HCT116 (cell line): ENCODE results near the gene SEC61A1. TPM values are rescaled to one million over a fixed set of nuclear protein-coding genes. Genes with fewer than 3 reads are reported as not detected.

Experiments used
- ATAC-seq: fragments of 200-7000 bp; cut with Tn5 transposase; 2 replicates; pipeline ENCODE4 v1.9.1; 2020; ENCODE audit warnings: mild to moderate bottlenecking, moderate library complexity
- BruUV-seq: library from RNA; stranded (reverse); fragments of 400-500 nt; replicated peaks from 2 replicates; lab custom pipeline; 2021; lab: Mats Ljungman, UMichigan
- CTCF ChIA-PET: fragments of 300-600 bp; sonication (Branson Sonifier 250); formaldehyde crosslinking; loops from one replicate; lab custom pipeline; 2021; ENCODE audit warnings: antibody characterized with exemption; lab: Charles Lee
- POLR2A ChIA-PET: fragments of 300-600, 350-600 bp; sonication (Branson Sonifier 250); formaldehyde crosslinking; loops from one replicate; lab custom pipeline; 2021; ENCODE audit warnings: antibody characterized with exemption; lab: Charles Lee
- RAD21 ChIA-PET, 2 experiments: fragments of 300-600 bp; sonication (Branson Sonifier 250); formaldehyde crosslinking; loops; one replicate each; lab custom pipeline; 2023; ENCODE audit warnings: low total read pairs in 2 of 2; ENCODE audit not compliant: uncharacterized antibody in 2 of 2, unreplicated experiment in 2 of 2, low non-redundant PET in 1 of 2; lab: Charles Lee
- DNase-seq: peaks from one replicate; pipeline ENCODE4 v3.0.0-alpha.2; 2010; ENCODE audit warnings: low read depth, low spot score
- H2AFZ ChIP-seq: fragments of 200-600 bp; shearing (Covaris generic), sonication (generic); 2 replicates; pipeline ENCODE4 v1.6.1; 2017; ENCODE audit warnings: low read depth, mixed run types, mixed read lengths, antibody characterized with exemption, low read length; ENCODE audit not compliant: poor library complexity, severe bottlenecking
- H3K27ac ChIP-seq: 2 replicates; pipeline ENCODE4 v1.5.1; 2012; ENCODE audit warnings: low read depth, low read length
- H3K27me3 ChIP-seq: fragments of 200-600 bp; sonication (generic); 2 replicates; pipeline ENCODE4 v1.6.1; 2016; ENCODE audit warnings: mixed run types, low read length, mixed read lengths; ENCODE audit not compliant: insufficient read depth
- H3K36me3 ChIP-seq, 2 experiments: fragments of 200-500 bp in 1 of 2; fragments of 200-600 bp in 1 of 2; sonication (Bioruptor generic) in 1 of 2; sonication (generic) in 1 of 2; 2 replicates each; pipeline versions ENCODE4 v1.5.1 to v1.6.1; 2014 to 2016; ENCODE audit warnings: low read length in 2 of 2, inconsistent platforms in 1 of 2, mixed read lengths in 1 of 2, mixed run types in 1 of 2; ENCODE audit not compliant: insufficient read depth in 2 of 2, control insufficient read depth in 1 of 2
- H3K4me1 ChIP-seq, 2 experiments: fragments of 200-600 bp in 1 of 2; sonication (generic) in 1 of 2; 2 replicates each; pipeline versions ENCODE4 v1.5.1 to v1.6.1; 2012 to 2017; ENCODE audit warnings: low read length in 2 of 2, inconsistent platforms in 1 of 2, mild to moderate bottlenecking in 1 of 2, mixed read lengths in 1 of 2, mixed run types in 1 of 2, moderate library complexity in 1 of 2; ENCODE audit not compliant: insufficient read depth in 2 of 2, control insufficient read depth in 1 of 2
- H3K4me2 ChIP-seq: fragments of 200-600 bp; sonication (generic); 2 replicates; pipeline ENCODE4 v1.6.1; 2017; ENCODE audit warnings: mixed run types, low read length, mixed read lengths
- H3K4me3 ChIP-seq, 2 experiments: fragments of 200-600 bp in 1 of 2; sonication (generic) in 1 of 2; replicated peaks in 1 of 2; 2 replicates each; pipeline ENCODE4 v1.5.1; 2011 to 2016; ENCODE audit warnings: low read length in 2 of 2, control low read depth in 1 of 2, low read depth in 1 of 2, mild to moderate bottlenecking in 1 of 2, mixed read lengths in 1 of 2, mixed run types in 1 of 2
- H3K79me2 ChIP-seq: fragments of 200-600 bp; sonication (generic); 2 replicates; pipeline ENCODE4 v1.6.1; 2017; ENCODE audit warnings: mild to moderate bottlenecking, mixed run types, low read length, moderate library complexity, mixed read lengths; ENCODE audit not compliant: insufficient read depth
- H3K9ac ChIP-seq: fragments of 200-600 bp; sonication (generic); 2 replicates; pipeline ENCODE4 v1.6.1; 2016; ENCODE audit warnings: low read length, mixed read lengths
- H3K9me2 ChIP-seq: fragments of 200-600 bp; sonication (generic), shearing (Covaris generic); 2 replicates; pipeline ENCODE4 v1.6.1; 2017; ENCODE audit warnings: mixed run types, mild to moderate bottlenecking, moderate library complexity; ENCODE audit not compliant: insufficient read depth
- H3K9me3 ChIP-seq, 2 experiments: fragments of 200-500 bp in 1 of 2; fragments of 200-600 bp in 1 of 2; sonication (Bioruptor generic) in 1 of 2; sonication (generic) in 1 of 2; 2 replicates each; pipeline ENCODE4 v1.6.1; 2014 to 2017; ENCODE audit warnings: low read length in 2 of 2, mixed read lengths in 2 of 2, inconsistent platforms in 1 of 2, low read depth in 1 of 2, mild to moderate bottlenecking in 1 of 2, mixed run types in 1 of 2, moderate library complexity in 1 of 2; ENCODE audit not compliant: control insufficient read depth in 1 of 2, insufficient read depth in 1 of 2
- H4K20me1 ChIP-seq: fragments of 200-600 bp; sonication (generic), shearing (Covaris generic); 2 replicates; pipeline ENCODE4 v1.6.1; 2017; ENCODE audit warnings: mixed run types, mild to moderate bottlenecking, moderate library complexity; ENCODE audit not compliant: insufficient read depth
- CEBPB ChIP-seq: IDR thresholded peaks from 2 replicates; pipeline ENCODE4 v1.6.1; 2012; ENCODE audit warnings: low read depth
- EGR1 ChIP-seq: IDR thresholded peaks from 2 replicates; pipeline ENCODE4 v1.6.1; 2012; ENCODE audit warnings: low read depth
- ELF1 ChIP-seq: IDR thresholded peaks from 2 replicates; pipeline ENCODE4 v1.6.1; 2012; ENCODE audit warnings: low read depth, borderline replicate concordance
- EZH2 ChIP-seq: fragments of 200-600 bp; sonication (generic); IDR thresholded peaks from 2 replicates; pipeline ENCODE4 v1.6.1; 2017; ENCODE audit warnings: antibody characterized with exemption, mixed run types
- JUND ChIP-seq: IDR thresholded peaks from 2 replicates; pipeline ENCODE4 v1.6.1; 2012
- POLR2AphosphoS5 ChIP-seq: IDR thresholded peaks from 2 replicates; pipeline ENCODE4 v1.6.1; 2011; ENCODE audit warnings: mild to moderate bottlenecking, low read depth, low read length, moderate library complexity
- SIN3A ChIP-seq: IDR thresholded peaks from 2 replicates; pipeline ENCODE4 v1.6.1; 2012; ENCODE audit warnings: low read depth
- SP1 ChIP-seq: IDR thresholded peaks from 2 replicates; pipeline ENCODE4 v1.6.1; 2012; ENCODE audit warnings: low read depth
- SRF ChIP-seq: IDR thresholded peaks from 2 replicates; pipeline ENCODE4 v1.6.1; 2012; ENCODE audit warnings: low read depth
- YY1 ChIP-seq: IDR thresholded peaks from 2 replicates; pipeline ENCODE4 v1.6.1; 2011; ENCODE audit warnings: low read length, low read depth, moderate library complexity, mild to moderate bottlenecking; ENCODE audit not compliant: insufficient replicate concordance; ENCODE audit errors: extremely low read depth
- ZFX ChIP-seq: fragments of 450-650 bp; IDR thresholded peaks from 2 replicates; pipeline ENCODE4 v1.6.1; 2017
- intact Hi-C: fragments of 100-400 bp; cut with micrococcal nuclease; formaldehyde crosslinking; loops from 2 replicates; pipeline ENCODE4 v1.10.0; 2022
- total RNA-seq: library from RNA; stranded (reverse); gene quantifications from one replicate; pipeline ENCODE4 v1.2.1, GENCODE V29; 2021; ENCODE audit not compliant: unreplicated experiment
- TF ChIP-seq, protein P1 (sequence below): IDR thresholded peaks from 2 replicates; pipeline ENCODE4 v1.6.1; 2012
- TF ChIP-seq, protein P2 (sequence below): IDR thresholded peaks from 2 replicates; pipeline ENCODE4 v1.6.1; 2012; ENCODE audit warnings: low read depth
- TF ChIP-seq, protein P3 (sequence below), 3 experiments: fragments of 200-600 bp in 1 of 3; sonication (generic) in 1 of 3; IDR thresholded peaks in 2 of 3; conservative IDR thresholded peaks in 1 of 3; 2 replicates each; pipeline ENCODE4 v1.5.1; 2012 to 2017; ENCODE audit warnings: low read depth in 2 of 3, low read length in 2 of 3, antibody characterized with exemption in 1 of 3, borderline replicate concordance in 1 of 3, control low read depth in 1 of 3, mild to moderate bottlenecking in 1 of 3, mixed read lengths in 1 of 3, mixed run types in 1 of 3, moderate library complexity in 1 of 3; ENCODE audit not compliant: insufficient read depth in 1 of 3

Gene SEC61A1
- total RNA-seq, 1 experiment from 2014 or later = 176 TPM

DNA sequence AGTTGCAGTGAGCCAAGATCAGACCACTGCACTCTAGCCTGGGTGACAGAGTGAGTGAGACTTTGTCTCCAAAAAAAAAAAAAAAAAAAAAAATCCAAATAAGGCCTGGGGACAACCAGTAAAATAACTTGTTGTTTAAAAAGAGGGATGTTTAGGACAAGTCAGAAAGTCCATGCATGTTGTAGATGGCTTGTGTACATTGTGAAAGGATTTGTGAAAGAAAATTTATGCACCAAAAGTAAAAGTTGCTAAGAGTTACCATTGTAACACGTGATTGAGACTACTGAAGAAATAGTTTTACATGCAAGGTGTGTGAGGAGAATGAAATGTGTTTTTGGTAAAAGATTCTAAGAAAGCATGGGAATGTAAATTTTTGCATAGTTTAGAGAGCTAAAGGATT lies 35.7 kb upstream of the SEC61A1 start:
- ChIA-PET RAD21 (no interaction called here), POLR2A (interaction anchor here (0.7 kb wide), 1 partner anchor 36 kb away, joined by 5 read pairs; the partner anchor contains the start of gene SEC61A1), CTCF (no interaction called here)
- Histone ChIP-seq H3K9me3 (peaks cover 0 to 5% of the 10 kb centered on the region in 2 experiments; a peak in 1 of 4 replicates), H4K20me1 (no peaks in the 10 kb centered on the region), H3K4me2 (no peak overlapping the region), H3K4me3 (no peak overlapping the region), H3K27ac (no peak overlapping the region), H3K4me1 (peaks cover under 1 to 3% of the 10 kb centered on the region in 2 experiments; a peak in 3 of 4 replicates), H3K9ac (no peak overlapping the region), H3K9me2 (no peaks in the 10 kb centered on the region), H3K27me3 (no peaks in the 10 kb centered on the region), H3K36me3 (no peaks in the 10 kb centered on the region), H2AFZ (no peak overlapping the region), H3K79me2 (no peaks in the 10 kb centered on the region)
- ATAC-seq (no peak), DNase-seq (no peak)
- intact Hi-C loops = no loop called here
- BruUV-seq = no TSS peak
- TF ChIP-seq SRF (no peak), EGR1 (no peak), ELF1 (no peak), EZH2 (no peak), ZFX (no peak), SIN3A (no peak), POLR2AphosphoS5 (no peak), SP1 (no peak), CEBPB (no peak), YY1 (no peak), JUND (no peak)
- TF ChIP-seq, protein P1, sequence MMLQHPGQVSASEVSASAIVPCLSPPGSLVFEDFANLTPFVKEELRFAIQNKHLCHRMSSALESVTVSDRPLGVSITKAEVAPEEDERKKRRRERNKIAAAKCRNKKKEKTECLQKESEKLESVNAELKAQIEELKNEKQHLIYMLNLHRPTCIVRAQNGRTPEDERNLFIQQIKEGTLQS = no peak
- TF ChIP-seq, protein P2, sequence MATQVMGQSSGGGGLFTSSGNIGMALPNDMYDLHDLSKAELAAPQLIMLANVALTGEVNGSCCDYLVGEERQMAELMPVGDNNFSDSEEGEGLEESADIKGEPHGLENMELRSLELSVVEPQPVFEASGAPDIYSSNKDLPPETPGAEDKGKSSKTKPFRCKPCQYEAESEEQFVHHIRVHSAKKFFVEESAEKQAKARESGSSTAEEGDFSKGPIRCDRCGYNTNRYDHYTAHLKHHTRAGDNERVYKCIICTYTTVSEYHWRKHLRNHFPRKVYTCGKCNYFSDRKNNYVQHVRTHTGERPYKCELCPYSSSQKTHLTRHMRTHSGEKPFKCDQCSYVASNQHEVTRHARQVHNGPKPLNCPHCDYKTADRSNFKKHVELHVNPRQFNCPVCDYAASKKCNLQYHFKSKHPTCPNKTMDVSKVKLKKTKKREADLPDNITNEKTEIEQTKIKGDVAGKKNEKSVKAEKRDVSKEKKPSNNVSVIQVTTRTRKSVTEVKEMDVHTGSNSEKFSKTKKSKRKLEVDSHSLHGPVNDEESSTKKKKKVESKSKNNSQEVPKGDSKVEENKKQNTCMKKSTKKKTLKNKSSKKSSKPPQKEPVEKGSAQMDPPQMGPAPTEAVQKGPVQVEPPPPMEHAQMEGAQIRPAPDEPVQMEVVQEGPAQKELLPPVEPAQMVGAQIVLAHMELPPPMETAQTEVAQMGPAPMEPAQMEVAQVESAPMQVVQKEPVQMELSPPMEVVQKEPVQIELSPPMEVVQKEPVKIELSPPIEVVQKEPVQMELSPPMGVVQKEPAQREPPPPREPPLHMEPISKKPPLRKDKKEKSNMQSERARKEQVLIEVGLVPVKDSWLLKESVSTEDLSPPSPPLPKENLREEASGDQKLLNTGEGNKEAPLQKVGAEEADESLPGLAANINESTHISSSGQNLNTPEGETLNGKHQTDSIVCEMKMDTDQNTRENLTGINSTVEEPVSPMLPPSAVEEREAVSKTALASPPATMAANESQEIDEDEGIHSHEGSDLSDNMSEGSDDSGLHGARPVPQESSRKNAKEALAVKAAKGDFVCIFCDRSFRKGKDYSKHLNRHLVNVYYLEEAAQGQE = no peak
- TF ChIP-seq, protein P3, sequence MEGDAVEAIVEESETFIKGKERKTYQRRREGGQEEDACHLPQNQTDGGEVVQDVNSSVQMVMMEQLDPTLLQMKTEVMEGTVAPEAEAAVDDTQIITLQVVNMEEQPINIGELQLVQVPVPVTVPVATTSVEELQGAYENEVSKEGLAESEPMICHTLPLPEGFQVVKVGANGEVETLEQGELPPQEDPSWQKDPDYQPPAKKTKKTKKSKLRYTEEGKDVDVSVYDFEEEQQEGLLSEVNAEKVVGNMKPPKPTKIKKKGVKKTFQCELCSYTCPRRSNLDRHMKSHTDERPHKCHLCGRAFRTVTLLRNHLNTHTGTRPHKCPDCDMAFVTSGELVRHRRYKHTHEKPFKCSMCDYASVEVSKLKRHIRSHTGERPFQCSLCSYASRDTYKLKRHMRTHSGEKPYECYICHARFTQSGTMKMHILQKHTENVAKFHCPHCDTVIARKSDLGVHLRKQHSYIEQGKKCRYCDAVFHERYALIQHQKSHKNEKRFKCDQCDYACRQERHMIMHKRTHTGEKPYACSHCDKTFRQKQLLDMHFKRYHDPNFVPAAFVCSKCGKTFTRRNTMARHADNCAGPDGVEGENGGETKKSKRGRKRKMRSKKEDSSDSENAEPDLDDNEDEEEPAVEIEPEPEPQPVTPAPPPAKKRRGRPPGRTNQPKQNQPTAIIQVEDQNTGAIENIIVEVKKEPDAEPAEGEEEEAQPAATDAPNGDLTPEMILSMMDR (IDR thresholded peaks at IDR 0.05 in 2 of 3, conservative IDR thresholded peaks at IDR 0.05 in 1 of 3; ENCODE audit: borderline replicate concordance in 1 of 3, insufficient read depth in 1 of 3, low read depth in 2 of 3, low read length in 2 of 3) = no peak
